DMS53 treated with DMSO at 0.1 percent for 48 hours (cell line): Measurements from ENCODE around the gene VAX1.

ENCODE experiments used
- DNase-seq: peaks from one replicate; lab custom pipeline; 2025; ENCODE audit not compliant: unreplicated experiment; lab: John Stamatoyannopoulos, UW

VAX1 gene

DNA sequence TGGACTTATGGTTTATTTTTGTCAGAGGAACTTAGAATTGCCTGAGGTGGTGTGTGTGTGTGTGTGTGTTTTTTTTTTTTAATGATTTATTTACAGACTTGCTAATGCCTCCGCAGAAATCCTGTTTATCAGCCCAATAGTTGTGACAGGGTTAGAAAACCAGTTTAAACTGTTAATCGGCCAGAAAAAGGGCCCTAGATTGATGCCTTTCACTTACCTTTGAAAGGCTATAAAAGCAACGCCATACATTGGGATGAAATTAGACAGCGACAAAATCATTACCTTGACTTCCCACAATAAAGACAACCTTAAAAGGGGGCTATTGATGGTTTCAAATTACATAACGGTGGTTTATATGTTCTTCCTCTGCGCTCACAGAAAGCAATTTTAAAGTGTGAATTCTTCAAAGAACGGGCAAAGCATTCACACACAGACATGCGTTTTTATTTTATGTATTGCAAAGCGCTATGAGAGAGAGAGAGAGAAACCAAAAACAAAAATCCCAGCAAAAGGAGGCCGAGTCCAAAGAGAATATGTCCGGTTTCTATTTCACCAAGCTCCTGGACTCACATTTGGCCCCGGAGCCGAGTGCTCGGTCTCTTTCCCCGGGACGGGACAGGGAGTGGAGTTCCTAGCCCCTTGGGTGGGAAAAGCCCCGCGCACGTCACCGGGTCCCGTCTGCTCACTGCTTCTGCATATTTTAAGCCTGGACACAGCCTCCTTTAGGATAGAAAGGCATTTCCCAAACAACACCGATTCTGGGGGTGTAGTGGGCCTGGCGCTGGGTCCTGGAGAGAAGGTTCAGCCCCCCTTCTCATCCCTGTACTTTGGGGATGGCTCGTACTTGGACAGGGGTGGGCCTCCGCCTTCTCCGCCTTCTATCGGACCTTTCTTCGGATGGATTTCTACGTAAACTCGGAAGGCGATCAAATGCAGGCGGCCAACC lies 26.8 kb upstream of the VAX1 start:
- DNase-seq: no peak

DNA sequence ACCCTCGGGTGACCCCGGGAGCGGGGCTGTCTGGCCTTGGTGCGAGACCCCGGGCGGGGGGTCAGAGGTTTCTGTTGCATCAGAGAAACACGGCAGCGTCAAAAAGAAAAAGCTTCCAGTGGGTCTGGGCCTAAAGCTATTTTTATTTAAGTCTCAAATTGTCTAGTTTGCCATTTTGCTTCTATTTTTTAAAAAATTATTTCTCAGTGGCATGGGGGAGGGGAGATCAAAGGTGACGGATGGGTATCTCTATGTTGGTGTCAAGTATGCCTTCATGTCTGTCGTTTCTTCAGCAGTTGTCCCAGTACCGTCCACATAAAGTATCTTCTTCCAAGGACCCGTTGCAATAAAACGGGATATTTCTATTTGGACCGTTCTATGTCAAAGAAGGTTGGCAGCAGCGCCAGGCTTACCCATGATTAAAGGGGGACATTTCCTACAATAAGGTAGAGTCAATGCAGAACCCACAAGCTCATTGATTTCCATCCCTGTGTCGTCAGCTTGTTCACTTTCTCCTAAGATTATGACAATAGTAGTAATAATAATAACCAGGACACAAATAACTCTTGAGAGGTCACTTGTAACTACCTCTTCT lies 26.0 kb upstream of the VAX1 start:
- no peak for DNase-seq

GRCh38 chr10:117163061-117163953 lies 25.2 kb upstream of the VAX1 start:
- DNase-seq: no peak

DNA sequence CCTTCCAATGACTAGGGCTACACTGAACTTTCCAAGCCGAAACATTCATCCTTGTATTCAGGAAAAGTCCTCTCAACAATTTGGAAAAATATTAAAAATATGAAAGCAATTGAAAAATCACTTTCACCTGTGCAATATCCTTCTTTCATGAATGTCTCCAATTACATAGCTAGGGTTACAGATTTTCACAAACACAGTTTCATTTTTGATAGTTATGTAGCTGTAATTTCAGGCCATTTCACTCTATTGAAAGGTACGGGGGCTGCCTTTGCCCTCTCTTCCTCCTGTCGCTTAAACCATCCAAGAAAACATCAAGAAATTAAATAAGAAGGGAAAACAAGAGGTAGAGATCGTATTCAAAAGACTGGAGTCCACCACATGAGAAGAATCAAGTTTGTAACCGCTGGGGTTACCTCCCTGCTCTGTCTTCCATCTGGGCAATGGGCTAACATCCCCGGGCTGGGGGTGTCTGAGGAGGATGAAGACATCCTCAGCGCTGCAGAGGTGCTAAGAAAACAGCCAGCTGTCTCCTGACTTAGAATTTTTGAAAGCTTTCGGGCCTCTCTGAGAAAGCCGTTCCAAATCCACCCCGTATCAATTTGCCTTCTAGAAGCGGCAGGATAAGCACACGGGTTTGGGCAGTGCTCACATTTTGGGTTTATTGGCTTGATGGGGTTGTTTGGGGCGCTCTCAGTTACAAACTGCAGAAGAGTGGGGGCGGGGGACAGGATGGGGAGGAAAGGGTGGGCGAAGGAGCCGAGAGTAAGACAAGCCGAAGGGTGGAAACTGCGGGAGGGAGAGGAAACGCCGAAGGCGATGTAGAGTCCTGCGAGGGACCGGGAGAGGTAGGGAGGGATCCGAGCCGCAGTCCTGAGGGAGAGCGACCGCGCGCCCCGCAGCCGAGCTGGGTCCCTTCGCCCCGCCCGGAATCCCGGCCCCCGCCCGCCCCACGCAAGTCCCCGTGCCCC lies 24.3 kb upstream of the VAX1 start:
- no peak for DNase-seq

DNA sequence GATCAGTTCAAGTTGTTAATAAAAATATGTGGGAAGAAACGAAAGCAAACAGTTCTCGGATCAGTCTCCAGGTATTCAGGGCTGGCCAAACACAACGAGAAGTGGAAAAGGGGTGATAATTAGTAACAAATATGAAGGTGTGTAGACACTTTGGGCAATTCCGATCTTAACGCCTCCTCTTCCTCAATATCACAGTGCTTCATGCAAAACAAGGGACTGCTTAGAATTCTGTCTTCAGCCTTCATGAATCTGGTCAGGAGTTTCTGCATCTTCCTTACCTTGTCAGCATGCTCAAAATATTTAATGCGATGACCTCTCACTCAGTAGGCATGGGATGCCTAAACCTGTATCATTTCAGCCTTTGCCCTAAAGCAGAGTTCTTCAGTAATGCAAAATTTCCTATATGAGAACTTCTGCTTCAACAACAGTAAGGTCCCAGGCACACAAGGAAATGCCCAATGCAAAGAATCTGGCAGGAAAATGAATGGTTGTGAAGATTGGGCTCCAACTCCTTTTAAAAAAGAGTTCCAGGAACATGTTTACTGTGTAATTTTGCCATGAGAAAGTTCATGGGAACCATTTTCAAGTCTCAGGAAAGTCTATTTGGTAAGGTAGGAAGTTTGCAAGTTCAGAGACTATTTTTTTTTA lies 23.4 kb upstream of the VAX1 start:
- DNase-seq: no peak

DNA sequence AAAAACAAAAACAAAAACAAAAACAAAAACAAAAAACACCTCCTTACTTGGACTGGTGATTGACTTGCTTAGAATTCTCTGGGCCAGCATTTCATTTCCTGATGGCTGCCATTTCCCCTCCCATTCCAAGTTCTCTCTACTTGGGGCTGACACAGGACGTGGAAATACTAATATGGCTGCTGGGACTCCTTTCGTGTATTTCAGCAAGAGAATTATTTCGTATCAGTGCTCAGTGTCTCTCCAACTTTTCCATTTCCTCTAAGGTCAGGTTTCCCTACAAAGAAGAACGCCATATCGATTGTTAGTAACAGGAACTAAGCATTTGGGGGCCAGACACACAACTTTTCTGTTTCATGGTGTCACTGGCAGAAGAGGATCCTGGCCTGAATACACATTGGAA lies 22.5 kb upstream of the VAX1 start:
- DNase-seq: no peak

DNA sequence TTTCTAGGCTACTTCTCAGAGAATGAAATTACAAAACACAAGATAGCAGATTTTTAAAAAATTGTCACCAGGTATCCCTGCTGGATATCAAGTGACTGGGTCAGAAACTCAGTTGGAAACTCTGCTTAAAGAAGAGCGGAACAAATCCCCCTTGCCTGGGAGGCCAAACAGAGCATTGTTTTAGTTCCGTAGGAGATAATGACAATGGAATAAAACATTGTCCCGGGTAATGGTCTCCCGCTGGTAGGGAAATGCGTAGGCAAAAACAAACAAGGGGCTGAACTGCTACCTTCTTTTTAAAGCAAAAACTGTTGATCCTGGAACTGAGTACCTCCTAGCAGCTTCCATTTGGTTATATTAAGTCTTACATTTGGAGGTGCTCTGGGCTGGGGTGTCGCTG lies 21.3 kb upstream of the VAX1 start:
- no peak for DNase-seq

GRCh38 chr10:117158297-117158696 lies 20.2 kb upstream of the VAX1 start:
- no peak for DNase-seq

DNA sequence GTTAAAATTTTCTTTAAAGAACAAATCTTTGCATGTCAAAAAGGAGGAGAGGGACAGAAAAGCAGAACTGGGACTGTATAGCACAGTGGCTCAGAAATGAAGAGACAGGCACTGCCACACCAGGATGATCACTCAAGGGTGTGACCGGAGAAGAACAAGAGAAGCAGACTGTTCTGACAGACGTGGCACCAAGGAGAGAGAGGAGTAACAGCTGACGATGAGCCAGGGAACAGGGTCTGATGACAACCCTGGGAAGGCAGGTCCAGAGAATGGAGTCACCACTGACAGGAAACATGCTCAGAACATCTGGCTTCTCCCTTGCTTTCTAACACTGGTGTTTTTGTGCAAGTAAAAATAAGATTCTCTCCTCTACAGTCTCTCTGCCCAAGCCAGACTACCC lies 14.6 kb upstream of the VAX1 start:
- DNase-seq: no peak

- no peak for DNase-seq
Observed at GRCh38 chr10:117148284-117148683, 10.2 kb upstream of the VAX1 start.

GRCh38 chr10:117145019-117145418 lies 6.9 kb upstream of the VAX1 start:
- DNase-seq: no peak

DNA sequence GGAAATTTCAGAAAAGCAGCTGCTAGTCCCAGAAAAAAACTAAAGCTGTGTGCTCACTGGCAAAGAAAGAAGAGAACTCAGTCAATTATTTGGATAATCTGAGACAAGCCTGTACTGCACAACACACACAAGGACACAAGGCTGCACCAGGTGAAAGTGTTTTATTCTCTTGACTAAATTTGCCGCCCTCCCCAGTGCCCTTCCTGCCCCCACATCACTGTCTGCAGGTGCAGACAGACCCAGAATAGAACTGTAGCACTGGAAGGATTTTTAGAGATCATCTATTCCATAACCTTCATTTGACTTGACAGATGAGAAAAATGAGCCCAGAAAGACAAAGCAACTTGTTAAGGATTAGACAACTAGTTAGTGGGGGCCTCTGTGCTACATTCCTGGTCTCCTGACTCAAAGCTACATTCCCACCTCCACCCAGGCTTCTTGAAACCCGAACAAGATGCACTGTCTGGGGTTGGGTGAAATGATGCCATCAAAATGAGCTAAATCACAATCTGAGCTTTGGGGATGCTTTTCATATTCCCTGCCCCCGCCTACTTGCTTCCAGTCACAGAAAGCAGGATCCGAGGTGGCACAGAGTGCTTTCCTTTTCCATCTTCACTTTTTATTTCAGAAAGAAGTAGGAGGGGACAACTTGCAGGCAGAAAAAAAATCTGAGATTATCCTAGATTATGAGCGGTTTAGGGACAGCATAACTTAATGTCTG lies 5.2 kb upstream of the VAX1 start:
- no peak for DNase-seq

- DNase-seq: no peak
Observed at GRCh38 chr10:117140525-117140902, 2.4 kb upstream of the VAX1 start.

DNA sequence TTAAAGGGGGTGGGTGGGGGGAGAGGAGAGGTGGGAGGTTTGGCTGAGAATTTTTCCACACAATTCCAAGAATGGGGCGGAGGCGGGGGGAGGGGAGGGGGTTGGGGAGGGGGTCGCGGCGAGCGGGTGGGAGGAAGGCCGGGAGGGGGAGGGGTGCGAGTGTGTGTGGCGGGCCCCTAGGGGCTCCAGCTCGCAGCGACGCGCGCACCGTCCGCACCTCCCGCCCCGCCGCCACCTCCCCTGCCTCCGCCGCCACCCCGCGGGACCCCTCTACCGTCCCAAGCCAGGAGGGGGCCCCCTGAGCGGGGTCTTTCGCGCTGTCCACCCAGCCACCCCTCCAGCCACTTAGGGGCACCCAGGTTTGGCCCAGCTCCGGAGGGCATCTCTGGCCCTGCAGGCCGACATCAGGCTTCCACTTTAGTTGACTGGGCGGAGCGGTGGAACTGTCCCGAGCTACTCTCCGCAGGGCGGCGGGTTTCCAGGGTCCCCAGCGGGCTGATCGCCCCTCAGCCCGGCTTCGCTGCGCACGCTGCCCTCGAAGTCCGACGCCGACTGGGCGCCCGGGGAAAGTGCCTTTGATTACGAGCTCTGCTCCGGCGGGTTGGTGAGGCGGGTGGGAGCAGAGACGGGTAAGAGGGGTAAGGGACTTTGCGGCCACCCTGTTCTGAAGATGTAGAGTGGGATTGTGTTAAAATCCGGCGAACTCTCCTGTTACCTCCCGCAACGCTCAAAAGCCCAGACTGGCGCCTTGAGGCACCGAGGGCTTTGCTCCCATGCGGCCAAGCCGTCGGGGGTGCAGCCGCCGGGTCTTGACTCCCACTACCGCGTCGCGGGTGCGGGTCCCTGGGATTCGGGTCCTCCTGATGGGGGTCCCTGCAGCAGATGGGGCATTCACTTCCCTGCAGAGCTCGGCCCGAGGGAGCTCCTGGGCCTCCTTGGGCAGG lies 1.8 kb upstream of the VAX1 start:
- DNase-seq: no peak

GRCh38 chr10:117138838-117139580 lies 939 bp upstream of the VAX1 start:
- no peak for DNase-seq

GRCh38 chr10:117137031-117137910 lies 799 bp downstream of the VAX1 start:
- no peak for DNase-seq
